Neutrophil (primary cell): ENCODE data around the gene OVCA2.

Experiments used
- H3K27ac ChIP-seq: fragments of 200-600 bp; sonication (generic); 2 replicates; pipeline ENCODE4 v1.5.1; 2016; ENCODE audit warnings: mild to moderate bottlenecking, moderate library complexity
- H3K27me3 ChIP-seq: fragments of 200-600 bp; sonication (generic); 2 replicates; pipeline ENCODE4 v1.6.0; 2016; ENCODE audit warnings: mild to moderate bottlenecking
- H3K36me3 ChIP-seq: fragments of 200-600 bp; sonication (generic); 2 replicates; pipeline ENCODE4 v1.5.1; 2017
- H3K4me1 ChIP-seq, 2 experiments: fragments of 200-600 bp in 1 of 2; sonication (generic) in 1 of 2; 1 replicate in 1 of 2; 2 replicates in 1 of 2; pipeline versions ENCODE4 v1.5.1 to v1.6.1; 2013 to 2016; ENCODE audit warnings: low read depth in 1 of 2, low read length in 1 of 2, mild to moderate bottlenecking in 1 of 2, moderate library complexity in 1 of 2; ENCODE audit not compliant: control insufficient read depth in 1 of 2, insufficient read depth in 1 of 2
- H3K4me3 ChIP-seq, 2 experiments: fragments of 200-600 bp in 1 of 2; sonication (generic) in 1 of 2; 1 replicate in 1 of 2; 2 replicates in 1 of 2; pipeline ENCODE4 v1.5.1; 2013 to 2016; ENCODE audit warnings: low read depth in 1 of 2, low read length in 1 of 2, mild to moderate bottlenecking in 1 of 2, moderate library complexity in 1 of 2
- H3K9me3 ChIP-seq: fragments of 200-600 bp; sonication (generic); 2 replicates; pipeline ENCODE4 v1.5.1; 2016
- CTCF ChIP-seq: fragments of 200-600 bp; sonication (generic); IDR thresholded peaks from 2 replicates; pipeline ENCODE4 v1.5.1; 2016; ENCODE audit warnings: antibody characterized with exemption

The OVCA2 gene

DNA sequence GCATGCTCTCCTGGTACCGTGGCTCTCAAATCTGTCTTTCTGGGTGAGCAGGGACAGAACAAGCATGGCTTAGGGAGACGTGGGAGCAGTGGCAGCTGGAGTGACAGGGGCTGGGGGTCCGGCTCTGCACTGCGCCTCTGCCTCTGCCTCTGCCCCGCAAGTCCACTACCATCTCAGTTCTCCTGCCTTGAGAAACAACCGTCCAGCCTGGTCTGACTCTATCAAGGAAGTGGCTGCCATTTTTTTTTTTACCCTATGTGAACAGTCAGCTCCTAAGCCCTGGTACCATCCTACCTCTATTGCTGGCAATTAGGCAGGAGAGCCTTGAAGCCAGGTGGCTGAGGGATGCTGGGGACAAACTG is 29.2 kb downstream of the OVCA2 start:
- Histone ChIP-seq H3K27ac (peak overlapping the region; percentile 62), H3K9me3 (no peaks in the 10 kb centered on the region), H3K27me3 (no peaks in the 10 kb centered on the region), H3K36me3 (peaks cover 28% of the 10 kb centered on the region), H3K4me1 (peaks cover 39 to 40% of the 10 kb centered on the region in 2 experiments), H3K4me3 (no peak overlapping the region)
- no peak for TF ChIP-seq CTCF

DNA sequence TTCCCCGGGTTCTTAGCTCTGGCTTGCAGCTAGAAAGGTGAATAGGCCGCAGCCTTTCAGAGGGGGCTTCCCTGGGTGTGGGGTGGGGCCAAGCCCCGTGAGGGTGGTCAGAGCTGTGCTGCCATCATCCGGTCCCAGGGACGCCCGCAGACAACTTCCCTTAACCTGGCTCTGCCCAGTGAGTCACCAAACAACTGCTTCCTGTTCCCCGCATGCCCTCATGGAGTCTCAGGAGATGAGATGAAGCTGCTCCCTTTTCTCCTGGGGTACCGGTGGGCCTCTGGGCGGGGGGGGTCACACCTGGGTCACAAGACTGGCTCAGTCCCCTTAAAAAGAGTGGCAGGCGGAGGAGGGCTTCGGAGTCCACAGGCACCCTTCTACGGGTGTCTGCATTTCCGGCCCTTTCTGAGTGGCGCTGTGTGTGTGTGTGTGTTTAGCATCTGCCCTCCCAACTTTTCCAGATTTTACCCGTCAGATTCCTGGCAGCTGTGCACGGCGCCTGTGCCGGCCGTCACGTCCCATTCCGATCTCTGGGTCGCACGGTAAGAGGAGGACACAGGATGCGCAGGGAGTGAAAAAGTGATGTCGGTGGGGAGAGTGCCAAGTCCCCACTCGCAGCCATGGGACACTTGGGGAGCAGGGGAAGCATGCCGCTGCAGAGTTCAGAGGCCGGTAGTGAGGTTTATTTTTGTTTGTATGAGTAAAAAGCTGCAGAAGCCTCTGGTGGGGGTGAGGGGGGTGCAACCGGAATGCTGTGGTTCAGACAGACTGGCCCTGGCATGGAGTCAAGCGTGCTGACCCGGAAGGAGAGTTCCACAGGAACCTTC is 29.8 kb downstream of the OVCA2 start:
- Histone ChIP-seq H3K36me3 (peaks cover 25% of the 10 kb centered on the region), H3K9me3 (no peaks in the 10 kb centered on the region), H3K27me3 (no peaks in the 10 kb centered on the region), H3K27ac (peak overlapping the region; percentile 62), H3K4me1 (peaks cover 45 to 46% of the 10 kb centered on the region in 2 experiments), H3K4me3 (no peak overlapping the region)
- TF ChIP-seq CTCF = no peak

GRCh38 chr17:2074919-2075318 is 33.1 kb downstream of the OVCA2 start:
- peaks cover 30% of the 10 kb centered on the region for H3K36me3 ChIP-seq

DNA sequence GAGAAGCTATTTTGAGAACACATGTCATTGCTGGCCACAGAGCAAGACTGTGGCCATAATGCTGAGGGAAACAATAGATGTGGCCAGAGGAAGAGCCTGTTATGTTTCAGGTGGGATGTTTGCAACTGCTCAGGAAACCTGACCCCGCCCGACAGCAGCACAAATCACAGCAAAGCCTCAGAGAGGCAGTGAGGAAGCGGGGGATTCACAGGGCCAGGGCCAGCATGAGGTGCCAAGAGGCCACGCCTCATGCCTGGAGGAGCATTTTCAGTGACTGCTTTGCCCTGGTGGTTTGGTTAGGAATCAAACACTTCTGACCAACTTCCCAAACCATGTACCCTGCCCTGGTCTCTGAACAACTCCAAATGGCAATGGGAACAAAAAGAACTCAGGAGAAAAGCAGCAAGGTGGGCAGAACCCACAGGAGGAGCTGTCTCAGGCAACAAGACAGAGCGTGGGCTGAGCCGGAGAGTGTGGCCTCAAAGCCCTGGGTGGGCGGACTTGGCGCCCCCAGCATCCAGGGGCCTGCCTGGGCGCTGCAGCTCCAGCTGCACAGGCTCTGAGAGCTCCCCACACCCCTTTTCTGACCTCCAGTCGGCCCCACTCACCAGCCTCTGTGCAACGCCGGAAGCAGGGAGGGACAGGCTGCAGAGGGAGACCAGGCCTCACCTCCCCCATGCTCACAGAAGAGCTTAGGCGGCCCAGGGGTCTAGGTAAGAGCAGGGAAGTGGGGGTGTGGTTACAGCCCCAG is 33.7 kb downstream of the OVCA2 start:
- H3K27me3 ChIP-seq = no peaks in the 10 kb centered on the region
- TF ChIP-seq CTCF = no peak
- no peak overlapping the region for H3K4me3 ChIP-seq
- H3K4me1 ChIP-seq = peaks cover 43 to 47% of the 10 kb centered on the region in 2 experiments
- H3K9me3 ChIP-seq = no peaks in the 10 kb centered on the region
- H3K27ac ChIP-seq = no peak overlapping the region
- H3K36me3 ChIP-seq = peaks cover 30% of the 10 kb centered on the region

More at GRCh38 chr17:2074919-2075318, 33.1 kb downstream of the OVCA2 start:
- Histone ChIP-seq H3K4me1 (peaks cover 45 to 47% of the 10 kb centered on the region in 2 experiments), H3K4me3 (no peak overlapping the region), H3K27me3 (no peaks in the 10 kb centered on the region), H3K27ac (no peak overlapping the region), H3K9me3 (no peaks in the 10 kb centered on the region)
- TF ChIP-seq CTCF = no peak

DNA sequence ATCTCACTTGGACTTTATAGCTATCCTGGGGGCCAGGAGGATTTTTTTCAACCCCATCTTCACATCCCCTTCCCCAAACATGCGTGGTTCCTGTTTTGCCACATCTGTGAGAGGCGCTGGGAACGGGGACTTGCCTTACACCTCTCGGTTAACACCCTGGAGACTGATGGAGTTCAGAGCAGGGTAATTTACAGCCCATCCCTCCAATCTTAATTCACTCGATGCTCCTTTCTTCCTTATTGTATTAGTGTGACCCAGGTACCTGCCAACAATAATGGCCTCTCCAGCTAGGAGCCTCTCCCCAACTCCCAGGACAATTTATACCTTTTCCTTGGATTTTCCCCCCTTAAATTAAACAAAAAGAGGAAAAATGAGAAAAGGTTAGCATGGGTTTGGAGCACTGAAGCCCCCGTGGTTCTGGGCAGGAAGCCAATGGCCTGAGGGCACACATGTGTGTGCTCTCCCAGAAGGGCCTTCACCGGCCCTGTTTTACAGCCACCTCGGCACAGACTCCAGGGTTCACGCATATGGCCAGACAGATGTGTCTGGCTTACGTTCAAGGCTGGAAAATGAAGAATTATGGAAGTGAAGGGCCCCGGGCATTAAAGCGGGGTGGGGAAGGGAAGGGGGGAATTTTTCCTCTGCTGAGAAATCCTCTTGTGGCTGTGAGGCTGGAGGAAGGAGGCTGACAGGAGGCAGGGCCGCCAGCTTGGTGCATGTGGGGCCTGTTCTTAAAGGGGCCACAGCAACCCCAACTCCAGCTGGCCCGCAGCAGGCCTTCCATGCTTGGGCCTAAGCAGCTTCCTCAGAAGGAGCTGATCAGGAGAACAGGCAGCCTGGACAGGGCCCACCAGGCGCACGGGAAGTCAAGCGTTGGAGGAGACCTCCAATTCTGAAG is 34.5 kb downstream of the OVCA2 start:
- H3K9me3 ChIP-seq = no peaks in the 10 kb centered on the region
- no peak for TF ChIP-seq CTCF
- peaks cover 38% of the 10 kb centered on the region for H3K36me3 ChIP-seq
- H3K27ac ChIP-seq = no peak overlapping the region
- H3K4me1 ChIP-seq = peaks cover 35 to 38% of the 10 kb centered on the region in 2 experiments
- no peaks in the 10 kb centered on the region for H3K27me3 ChIP-seq
- H3K4me3 ChIP-seq = no peak overlapping the region
